WERI-Rb-1 (cell line): Measurements from ENCODE around the gene NDUFS7.

Source experiments
- DNase-seq: peaks from one replicate; pipeline ENCODE4 v3.0.0-alpha.2; 2020
- H3K27ac ChIP-seq: fragments of 250-450 bp; sonication (Bioruptor Pico); 2 replicates; pipeline ENCODE4 v1.5.1; 2020; ENCODE audit warnings: mild to moderate bottlenecking, moderate library complexity
- H3K27me3 ChIP-seq: fragments of 250-450 bp; sonication (Bioruptor Pico); 2 replicates; pipeline ENCODE4 v1.5.1; 2021; ENCODE audit warnings: mild to moderate bottlenecking, low read depth, moderate library complexity; ENCODE audit not compliant: insufficient read depth, severe bottlenecking
- H3K36me3 ChIP-seq: fragments of 250-450 bp; sonication (Bioruptor Pico); 2 replicates; pipeline ENCODE4 v1.5.1; 2020; ENCODE audit warnings: mild to moderate bottlenecking, moderate library complexity
- H3K4me3 ChIP-seq: 2 replicates; pipeline ENCODE4 v1.5.1; 2011; ENCODE audit warnings: low read depth, mild to moderate bottlenecking, control low read depth, low read length
- H3K9me3 ChIP-seq: fragments of 250-450 bp; sonication (Bioruptor Pico); 2 replicates; pipeline ENCODE4 v1.5.1; 2021; ENCODE audit warnings: mild to moderate bottlenecking, moderate library complexity; ENCODE audit not compliant: severe bottlenecking
- CTCF ChIP-seq: IDR thresholded peaks from 2 replicates; pipeline ENCODE4 v1.5.1; 2011; ENCODE audit warnings: low read depth, mild to moderate bottlenecking, control low read depth, inconsistent platforms, low read length

NDUFS7 gene

GRCh38 chr19:1362387-1363257, 21.1 kb upstream of the NDUFS7 start:
- TF ChIP-seq CTCF, result no peak
- Histone ChIP-seq H3K36me3 (peaks cover 82% of the 10 kb centered on the region), H3K27ac (no peak overlapping the region), H3K4me3 (no peak overlapping the region), H3K27me3 (no peaks in the 10 kb centered on the region), H3K9me3 (no peaks in the 10 kb centered on the region)
- no peak for DNase-seq

GRCh38 chr19:1363599-1363998, 20.1 kb upstream of the NDUFS7 start:
- Histone ChIP-seq H3K27me3 (no peaks in the 10 kb centered on the region), H3K4me3 (no peak overlapping the region), H3K9me3 (no peaks in the 10 kb centered on the region), H3K27ac (no peak overlapping the region), H3K36me3 (peaks cover 81% of the 10 kb centered on the region)
- TF ChIP-seq CTCF, result no peak
- no peak for DNase-seq

- no peak for TF ChIP-seq CTCF
- H3K4me3 ChIP-seq, result no peak overlapping the region
- no peak for DNase-seq
Observed at GRCh38 chr19:1364070-1364704, 19.5 kb upstream of the NDUFS7 start.

GRCh38 chr19:1365319-1366269, 18.1 kb upstream of the NDUFS7 start:
- H3K36me3 ChIP-seq, result peaks cover 79% of the 10 kb centered on the region
- DNase-seq, result no peak
- peak overlapping the region; percentile 18; the same call in 1 of the 2 replicates for H3K27ac ChIP-seq
- H3K9me3 ChIP-seq, result no peaks in the 10 kb centered on the region
- H3K4me3 ChIP-seq, result no peak overlapping the region
- no peaks in the 10 kb centered on the region for H3K27me3 ChIP-seq
- 0 out of 2 replicates have a peak, but pooled peaks have one; percentile 5 for TF ChIP-seq CTCF

More at GRCh38 chr19:1364070-1364704, 19.5 kb upstream of the NDUFS7 start:
- no peak overlapping the region for H3K27ac ChIP-seq
- peaks cover 78% of the 10 kb centered on the region for H3K36me3 ChIP-seq
- no peaks in the 10 kb centered on the region for H3K27me3 ChIP-seq
- H3K9me3 ChIP-seq, result no peaks in the 10 kb centered on the region

- H3K36me3 ChIP-seq, result peaks cover 79% of the 10 kb centered on the region
- no peaks in the 10 kb centered on the region for H3K27me3 ChIP-seq
- no peak for TF ChIP-seq CTCF
Observed at GRCh38 chr19:1366296-1366695, 17.4 kb upstream of the NDUFS7 start.

More at GRCh38 chr19:1366296-1366695, 17.4 kb upstream of the NDUFS7 start:
- Histone ChIP-seq H3K4me3 (no peak overlapping the region), H3K9me3 (no peaks in the 10 kb centered on the region), H3K27ac (peak overlapping the region; percentile 24; the same call in 1 of the 2 replicates)
- DNase-seq, result no peak
